Tibial nerve (tissue), 3 donors: ENCODE results near the gene PLA2G2E.

Experiments
- CTCF ChIP-seq, 5 experiments: fragments of 200-600 bp in 3 of 5; fragments of 450-650 bp in 2 of 5; sonication (generic) in 3 of 5; IDR thresholded peaks; one replicate each; pipeline ENCODE4 v1.5.1; 2016 to 2019; ENCODE audit warnings: antibody characterized with exemption in 5 of 5, mild to moderate bottlenecking in 3 of 5, moderate library complexity in 2 of 5
- POLR2A ChIP-seq, 2 donors: fragments of 450-650 bp; IDR thresholded peaks; one replicate each; pipeline ENCODE4 v1.6.1; 2017; ENCODE audit warnings: antibody characterized with exemption in 2 of 2, mild to moderate bottlenecking in 2 of 2, moderate library complexity in 2 of 2

- TF ChIP-seq POLR2A (IDR thresholded peaks at IDR 0.05) (no peak), CTCF (IDR thresholded peaks at IDR 0.05) (no peak)
These were observed 40.2 kb upstream of the PLA2G2E start for GRCh38 chr1:19963636-19964035.
